Stimulated activated naive CD4-positive, alpha-beta T cell treated with Interleukin-2 at 50 U/mL for 16 hours (primary cell): ENCODE measurements around the gene NKX2-8.

Source experiments
- DNase-seq: peaks from one replicate; lab custom pipeline; 2025; lab: John Stamatoyannopoulos, UW

The NKX2-8 gene

DNA sequence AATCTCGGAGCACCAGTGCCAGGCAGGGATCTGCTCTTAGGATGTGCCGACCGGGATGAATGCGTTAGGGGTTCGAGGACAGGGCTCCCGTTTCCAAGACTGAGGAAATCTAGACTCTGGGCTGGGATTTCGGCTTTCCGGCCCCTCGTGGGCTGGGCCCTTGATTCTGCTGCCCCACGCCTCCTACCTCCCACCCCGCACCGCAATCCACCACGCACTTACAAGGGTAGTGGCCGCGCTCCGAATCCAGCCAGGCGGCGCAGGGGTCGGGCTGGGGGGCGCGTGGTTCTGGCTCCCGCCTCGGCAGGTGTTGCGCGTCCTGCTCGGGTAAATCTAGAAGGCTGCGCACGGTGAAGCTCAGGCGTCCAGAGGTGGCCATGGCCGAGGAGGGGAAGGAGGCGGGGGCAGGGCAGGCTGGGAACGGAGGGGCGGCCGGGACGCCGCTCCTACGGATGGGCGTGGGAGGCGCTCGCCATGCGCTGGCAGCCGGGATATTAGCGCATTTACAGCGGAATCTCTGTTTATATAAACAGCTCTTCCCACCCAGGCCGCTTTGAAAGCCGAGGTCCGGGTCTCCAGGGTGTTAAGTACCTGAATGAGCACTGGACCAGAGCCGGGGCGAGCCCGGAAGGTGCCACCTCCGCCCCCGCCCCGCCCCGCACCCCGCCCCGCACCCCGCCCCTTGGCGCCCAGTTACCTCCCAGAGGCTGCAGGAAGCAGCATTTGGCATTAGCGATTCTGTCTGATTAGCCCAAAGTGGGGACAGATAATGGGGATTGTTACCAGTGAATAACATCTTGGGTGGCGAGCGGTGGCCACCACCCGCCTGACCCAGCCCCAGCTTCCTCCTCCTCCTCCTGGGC is at the start of gene NKX2-8:
Gene NKX2-8, minus strand, starts transcription at position 604 of the 863 bp plus-strand sequence. Its CDS starts 225 bp downstream, at position 379.
- no peak for DNase-seq

DNA sequence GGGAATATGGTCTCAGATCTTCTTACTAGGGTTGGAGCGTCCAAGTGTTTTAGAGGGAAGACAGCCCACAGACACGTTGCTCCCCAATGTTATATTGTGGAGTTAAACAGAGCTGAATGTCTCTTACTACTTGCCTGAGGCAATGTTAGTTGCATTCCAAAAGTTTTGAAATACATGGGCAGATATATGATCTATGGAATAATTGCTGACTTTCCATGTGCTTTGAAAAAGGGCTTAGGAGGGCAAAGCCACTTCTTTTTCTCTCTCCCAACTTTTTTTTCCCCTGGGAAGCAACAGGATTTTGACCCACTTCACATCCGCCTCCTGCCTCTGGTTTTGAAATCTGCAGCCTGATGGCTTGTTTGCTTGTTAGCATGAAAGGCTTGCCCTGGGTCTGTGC is 45.6 kb upstream of the NKX2-8 start:
- DNase-seq, result no peak

DNA sequence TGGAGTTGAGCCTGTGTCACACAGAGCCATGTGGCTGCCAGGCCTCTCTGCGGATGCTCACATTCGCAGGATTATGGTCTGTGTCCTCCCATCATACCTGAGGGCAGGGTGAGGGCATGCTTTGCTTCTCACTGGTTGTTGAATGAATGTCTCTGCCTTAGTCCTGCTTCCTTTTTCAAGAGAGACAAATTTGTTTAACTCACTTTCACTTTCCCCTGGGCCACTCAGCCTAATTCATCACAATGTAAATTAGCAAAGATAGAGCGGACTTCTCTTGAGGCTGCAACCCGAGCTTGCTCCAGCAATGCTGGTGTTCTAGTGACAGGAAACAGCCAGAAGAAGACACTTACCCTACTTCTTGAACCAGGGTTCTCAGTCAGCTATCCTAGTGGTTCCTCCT is 43.7 kb upstream of the NKX2-8 start:
- DNase-seq, result no peak

DNA sequence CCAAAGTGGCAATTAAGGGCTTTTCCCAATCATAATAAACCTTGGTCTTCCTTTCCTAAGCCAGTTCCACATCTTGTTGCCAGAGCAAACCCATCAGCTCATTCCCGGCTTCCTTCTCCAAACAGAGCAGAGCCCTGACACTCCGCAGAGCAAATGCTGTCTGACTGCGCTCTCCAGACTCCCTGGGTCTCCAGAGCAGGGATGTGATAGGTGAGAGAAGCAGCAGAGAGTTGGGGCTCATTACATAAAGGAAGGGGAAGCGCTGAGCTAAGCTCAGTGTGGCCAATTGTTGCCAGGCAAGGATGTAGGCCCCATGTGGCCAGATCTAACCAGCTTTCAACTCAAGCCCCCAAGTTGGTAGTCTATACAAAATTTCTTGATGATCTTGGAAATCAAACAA is 43.0 kb upstream of the NKX2-8 start:
- no peak for DNase-seq

DNA sequence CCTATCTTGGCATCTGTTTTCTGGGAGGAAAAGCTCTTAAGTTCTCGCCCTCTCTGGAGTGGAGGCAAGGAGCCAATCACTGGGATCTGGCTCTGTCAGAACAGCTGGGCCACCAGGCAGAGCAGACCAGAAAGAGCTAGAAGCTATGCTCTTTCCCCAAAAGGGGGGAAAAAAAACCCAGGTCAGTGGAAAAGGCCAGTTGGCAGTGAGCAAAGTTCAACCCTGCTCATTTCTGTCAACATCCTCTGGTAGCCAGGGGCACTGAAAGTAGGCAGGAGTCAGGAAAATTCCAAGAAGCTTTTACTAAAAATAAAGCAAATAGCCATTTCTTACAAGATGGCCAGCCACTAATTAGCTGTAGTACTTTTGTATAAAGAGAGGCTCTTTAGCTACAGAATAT is 42.6 kb upstream of the NKX2-8 start:
- DNase-seq, result no peak

DNA sequence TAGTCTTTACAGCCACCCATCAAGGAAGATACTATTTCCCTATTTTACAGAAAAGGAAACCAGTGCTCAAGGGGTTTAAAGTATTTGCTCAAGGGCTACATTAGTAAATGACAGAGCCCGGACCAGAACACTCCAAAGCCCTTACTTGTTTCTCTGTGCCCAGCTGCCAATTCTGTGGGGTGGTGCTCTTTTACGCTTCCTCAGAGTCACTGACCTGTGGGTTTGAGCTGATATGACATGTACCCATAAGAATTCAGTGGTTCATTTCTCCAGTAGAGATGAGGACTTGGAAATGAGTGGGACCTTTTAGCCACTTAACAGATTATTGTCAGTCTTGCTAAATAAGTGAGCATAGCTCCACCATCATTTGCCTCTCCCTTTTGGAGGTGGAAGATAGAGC is 37.4 kb upstream of the NKX2-8 start:
- DNase-seq, result no peak

DNA sequence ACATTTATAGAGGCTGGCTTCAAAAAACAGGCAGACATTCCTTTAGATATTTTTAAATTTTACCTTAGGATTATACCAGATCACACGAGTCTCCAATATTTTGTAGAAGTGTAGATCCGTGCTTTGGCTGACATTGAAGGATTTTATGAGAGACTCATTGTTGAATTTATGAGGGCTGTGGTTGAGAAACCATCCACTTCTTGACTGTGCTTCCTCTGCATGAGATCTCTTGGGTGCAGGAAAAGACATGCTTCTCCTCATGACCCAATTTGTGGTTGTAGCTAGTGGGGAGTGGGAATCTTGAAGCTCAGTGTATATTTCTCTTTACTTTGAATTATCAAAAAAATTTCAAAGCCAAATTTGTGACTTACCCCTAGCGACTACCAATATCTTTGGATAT is 36.7 kb upstream of the NKX2-8 start:
- no peak for DNase-seq

DNA sequence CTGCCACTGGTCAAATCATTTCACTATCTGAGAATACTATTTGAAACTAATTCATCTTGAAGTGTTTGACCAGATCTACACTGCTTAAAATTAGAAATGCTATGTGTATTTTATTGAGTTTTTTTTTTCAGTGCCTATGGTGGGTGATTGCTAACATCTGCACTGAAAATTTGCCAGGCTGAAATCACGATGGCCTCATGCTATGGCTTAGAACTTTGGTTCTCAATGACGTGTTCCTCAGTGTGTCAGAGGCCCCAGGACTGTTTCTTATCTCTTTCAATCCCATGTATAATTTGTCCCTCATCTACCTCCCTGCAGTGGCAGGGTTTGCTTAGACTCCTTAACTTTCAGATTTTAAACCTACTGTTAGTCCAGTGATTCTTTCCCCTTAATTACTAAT is 36.2 kb upstream of the NKX2-8 start:
- no peak for DNase-seq

DNA sequence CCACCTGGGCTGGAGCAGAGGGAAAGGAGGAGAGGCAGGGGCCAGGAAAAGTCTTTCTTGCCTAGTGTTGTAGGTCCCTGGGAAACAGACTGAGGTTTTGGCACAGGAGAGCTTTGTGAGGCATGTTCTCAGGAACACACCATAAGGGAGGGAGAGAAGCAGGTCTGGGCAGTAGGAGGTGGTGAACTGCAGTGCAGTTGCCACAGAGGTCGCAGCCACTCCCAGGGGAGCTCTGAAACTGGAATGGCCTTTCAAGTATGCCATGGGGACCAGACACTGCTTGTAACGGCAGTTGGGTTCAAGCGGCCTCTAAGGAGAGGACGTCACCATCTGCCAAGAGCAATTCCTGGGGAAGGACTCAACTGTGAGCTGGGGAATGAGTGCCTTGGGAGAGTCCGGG is 35.4 kb upstream of the NKX2-8 start:
- no peak for DNase-seq

DNA sequence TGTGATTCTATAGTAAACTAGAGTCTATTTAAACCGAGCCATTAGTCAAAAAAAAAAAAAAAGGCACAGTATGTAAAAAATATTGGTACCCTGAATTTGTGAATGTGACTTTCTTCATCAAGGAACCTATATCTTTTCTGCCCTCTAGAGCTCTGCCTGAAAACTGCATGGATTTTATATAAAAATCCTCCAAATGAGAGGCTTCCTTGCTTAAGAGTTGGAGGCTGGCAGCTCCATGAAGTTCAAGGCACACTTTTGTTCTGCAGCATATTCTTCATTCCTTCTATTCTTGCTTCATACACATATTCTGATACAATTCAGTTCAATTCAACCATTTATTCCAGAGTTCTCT is 23.1 kb upstream of the NKX2-8 start:
- no peak for DNase-seq

DNA sequence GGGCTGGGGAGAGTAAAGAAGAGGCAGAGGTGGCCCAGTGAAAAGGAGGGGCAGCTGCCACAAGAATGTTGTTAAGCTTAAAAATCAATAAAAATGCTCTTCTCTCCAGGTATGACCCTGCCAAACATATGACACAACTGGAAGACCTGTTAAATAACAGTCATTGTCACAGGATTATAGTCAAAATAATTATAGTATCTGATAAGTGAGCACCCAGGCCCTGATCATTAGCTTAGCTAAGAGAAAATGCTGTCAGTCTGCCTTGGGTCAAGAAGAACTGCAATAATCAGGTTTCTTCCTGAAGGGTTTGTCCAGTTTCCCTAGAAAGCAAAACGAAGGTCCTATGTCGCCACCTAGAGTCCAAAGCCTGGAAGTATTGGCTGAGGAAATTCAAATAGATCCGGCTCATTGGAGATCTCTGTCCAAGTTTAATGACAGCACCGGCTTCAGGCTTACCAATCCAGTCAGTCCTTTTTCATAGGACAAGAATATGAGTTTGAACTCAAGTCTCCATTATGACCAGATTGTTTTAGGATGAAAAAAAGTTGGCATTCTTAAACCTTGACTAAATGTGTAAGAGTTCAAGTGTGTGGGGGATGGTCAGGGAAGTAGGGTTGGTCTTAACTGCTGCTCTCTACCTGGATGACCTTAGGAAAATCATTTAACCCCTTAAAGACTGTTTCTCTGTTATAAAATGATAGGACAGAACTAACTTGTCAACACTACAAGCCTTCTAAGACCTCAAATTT is 22.5 kb upstream of the NKX2-8 start:
- no peak for DNase-seq

DNA sequence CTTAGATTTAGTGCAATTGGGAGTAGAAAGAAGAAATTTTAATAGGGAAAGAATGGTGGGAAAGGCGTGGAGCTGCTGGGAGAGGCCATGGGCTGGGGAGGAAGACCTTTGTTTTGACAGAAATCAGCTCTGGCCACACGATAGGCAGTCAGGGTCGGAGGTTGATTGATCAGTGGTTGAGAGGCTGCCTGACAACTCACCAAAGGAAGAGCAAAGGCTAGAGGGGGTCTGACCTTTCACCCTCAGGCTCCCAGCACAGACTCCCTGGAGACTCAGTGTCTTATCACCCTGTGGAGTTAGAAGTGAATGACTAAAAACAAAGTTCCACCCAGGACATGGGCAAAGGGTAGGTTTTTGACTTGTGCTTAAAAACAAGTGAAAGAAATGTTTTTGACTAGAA is 18.0 kb upstream of the NKX2-8 start:
- no peak for DNase-seq

DNA sequence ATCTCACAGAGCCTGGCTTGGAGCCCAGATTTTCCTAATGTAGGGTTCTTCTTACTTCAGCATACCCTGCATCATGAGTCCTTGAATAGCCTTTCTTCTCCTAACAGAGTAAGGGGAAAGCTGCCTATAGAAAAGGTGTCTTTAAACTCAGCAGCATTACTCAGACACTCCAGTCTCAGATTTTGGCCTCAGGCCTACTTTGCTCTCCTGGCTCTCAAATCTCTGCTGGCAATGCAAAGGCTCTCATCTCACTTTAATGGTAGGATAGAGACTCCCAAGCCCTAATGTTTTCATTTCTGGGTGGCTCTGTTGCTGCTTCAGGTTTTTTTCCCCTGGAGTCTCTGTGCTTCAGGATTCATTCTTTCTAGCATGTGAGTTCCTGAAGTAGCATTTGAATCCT is 9.1 kb upstream of the NKX2-8 start:
- DNase-seq, result no peak

DNA sequence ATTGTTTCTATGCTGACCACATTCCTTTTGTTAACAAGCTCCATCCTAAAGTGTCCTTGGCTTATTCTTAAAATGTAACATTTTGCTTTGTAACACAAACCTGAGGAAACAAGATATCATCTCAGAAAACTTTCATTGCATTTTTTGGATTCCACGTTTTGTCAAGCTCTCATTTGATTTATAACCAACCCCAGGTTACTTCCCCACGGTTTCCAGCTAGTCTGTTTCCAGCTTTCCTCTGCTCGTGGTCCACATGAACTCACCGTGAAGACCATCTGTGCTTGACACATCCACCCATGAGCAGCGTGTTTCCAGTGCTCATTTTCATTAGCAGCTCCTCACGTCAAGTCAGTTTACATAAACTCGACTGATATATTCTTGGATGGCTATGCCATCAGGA is 6.4 kb upstream of the NKX2-8 start:
- DNase-seq, result no peak

DNA sequence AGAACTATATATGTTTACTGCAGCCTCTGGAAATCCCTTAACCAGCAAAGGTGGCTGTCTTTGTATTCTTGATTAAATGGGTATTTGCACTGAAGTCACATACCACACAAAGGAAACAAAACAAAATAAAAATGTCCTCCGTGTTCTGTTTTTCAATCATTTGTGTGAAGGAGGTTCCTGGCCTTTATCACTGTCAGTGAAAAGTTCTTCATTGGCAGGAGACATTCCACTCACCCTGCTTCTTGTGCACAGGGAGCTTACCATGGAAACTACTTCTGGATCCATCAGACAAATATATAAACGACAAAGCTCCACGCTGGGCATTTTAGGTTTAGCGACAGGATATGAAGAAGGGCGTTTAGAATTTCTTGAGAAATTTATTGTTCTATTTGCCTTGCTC is 5.7 kb upstream of the NKX2-8 start:
- no peak for DNase-seq

DNA sequence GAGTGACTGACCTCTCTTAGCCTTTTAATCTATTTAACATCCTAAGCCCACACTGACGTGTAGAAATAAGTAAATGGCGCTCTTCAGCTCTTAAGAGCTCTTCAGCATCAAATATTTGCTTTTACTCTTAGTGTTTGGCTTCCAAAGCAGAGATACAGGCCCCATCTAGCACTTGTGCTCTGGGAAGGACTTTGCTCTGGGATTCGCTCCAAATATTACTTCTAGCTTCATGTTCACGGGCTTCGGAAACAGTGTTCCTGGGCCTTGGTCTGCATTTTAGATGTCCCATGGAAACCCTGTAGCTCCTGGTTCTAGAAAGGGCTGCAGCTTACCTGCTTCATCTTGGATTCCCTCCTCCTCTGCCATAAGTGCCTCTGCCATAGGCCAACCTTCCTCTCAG is 2.7 kb upstream of the NKX2-8 start:
- no peak for DNase-seq

DNA sequence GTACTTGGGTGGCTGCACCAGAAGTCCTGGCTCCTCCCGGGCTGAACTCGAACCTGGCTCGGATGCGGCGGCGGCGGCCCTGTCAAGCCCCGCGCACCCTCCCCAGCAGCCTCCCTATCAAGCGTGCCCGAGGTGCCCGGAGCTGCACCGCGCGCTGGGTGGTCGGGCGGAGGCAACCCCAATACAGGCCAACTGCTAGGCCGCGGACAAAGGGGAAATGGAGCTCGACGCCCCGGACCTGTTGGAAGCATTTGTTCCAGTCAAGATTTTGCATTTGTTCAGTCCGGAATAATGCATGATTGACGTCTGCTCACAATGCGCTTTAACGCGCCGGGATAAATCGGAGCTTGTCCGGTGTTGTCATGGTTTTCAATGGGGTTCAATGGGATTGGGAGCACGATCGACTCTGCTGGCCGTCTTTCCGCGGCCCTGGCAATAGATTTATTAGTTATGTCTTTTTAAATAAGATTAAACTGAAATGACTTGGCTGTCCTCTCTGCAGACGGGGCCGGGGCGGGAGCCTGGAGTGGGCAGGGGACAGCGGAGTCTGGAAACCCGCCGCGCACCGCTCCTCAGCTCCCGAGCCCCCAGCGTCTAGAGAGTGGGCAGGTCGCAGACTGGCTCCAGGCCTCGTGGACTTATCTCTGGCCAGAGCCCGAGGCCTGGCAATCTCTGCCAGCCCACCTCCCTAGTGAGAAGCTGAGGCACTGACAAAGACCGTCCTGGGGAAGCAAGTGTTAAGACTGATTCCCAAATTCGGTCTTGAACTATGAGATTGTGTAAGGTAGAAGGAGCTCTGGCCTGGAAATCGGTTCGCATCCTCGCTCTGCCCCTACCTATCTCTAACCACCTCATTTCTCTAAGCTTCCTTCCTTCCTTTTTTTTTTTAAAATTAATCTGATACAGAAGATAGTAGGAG is 1.7 kb upstream of the NKX2-8 start:
- DNase-seq, result no peak

DNA sequence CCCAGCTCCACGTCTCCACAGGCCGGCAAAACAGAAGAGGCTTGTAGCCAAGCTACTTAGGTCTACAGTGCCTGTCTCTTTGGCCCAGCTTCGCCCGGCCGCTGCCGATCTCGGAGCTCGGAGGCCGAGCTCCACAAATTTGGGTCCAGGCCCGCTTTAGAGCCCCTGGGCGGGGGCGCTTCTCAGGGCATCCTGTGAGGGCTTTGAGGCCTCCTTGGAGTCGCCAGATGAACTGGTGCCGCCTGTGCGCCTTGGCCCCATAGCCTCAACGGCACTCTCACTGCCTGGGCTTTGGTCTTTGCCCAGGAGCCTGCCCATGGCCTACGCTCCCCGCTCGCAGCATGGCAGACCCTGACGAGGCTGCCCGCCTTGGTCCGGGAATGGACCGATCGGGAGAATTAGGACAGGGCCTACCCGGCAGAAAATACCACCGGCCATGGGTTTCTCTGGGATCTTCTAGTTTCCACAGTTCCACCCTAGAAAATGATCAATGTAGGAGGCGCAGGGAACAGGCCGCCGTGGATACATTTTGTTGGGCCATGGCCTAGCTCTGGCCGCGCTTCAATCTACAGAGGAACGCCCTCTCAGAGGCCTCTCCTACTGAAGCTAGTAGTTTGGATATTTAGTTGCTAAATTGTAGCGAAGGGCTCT is 953 bp upstream of the NKX2-8 start:
- DNase-seq, result no peak

DNA sequence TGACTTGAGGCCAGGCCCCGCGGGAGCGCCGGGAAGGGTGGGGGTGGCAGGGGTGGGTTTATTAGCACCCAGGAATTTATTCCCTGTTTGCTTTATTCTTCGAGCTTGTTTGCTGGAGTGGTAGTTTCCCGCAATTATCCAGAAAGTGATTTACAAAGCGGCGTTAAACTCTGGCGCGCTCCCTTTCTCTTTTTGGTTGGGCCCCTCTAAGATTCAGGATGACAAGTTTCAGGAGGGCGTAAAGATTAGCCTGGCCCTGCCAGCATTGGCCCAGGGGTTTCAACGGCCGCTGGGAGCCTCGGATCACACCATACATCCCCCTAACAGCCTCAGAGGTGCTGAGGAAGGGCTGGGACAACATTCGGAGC is 444 bp upstream of the NKX2-8 start:
- DNase-seq, result no peak

DNA sequence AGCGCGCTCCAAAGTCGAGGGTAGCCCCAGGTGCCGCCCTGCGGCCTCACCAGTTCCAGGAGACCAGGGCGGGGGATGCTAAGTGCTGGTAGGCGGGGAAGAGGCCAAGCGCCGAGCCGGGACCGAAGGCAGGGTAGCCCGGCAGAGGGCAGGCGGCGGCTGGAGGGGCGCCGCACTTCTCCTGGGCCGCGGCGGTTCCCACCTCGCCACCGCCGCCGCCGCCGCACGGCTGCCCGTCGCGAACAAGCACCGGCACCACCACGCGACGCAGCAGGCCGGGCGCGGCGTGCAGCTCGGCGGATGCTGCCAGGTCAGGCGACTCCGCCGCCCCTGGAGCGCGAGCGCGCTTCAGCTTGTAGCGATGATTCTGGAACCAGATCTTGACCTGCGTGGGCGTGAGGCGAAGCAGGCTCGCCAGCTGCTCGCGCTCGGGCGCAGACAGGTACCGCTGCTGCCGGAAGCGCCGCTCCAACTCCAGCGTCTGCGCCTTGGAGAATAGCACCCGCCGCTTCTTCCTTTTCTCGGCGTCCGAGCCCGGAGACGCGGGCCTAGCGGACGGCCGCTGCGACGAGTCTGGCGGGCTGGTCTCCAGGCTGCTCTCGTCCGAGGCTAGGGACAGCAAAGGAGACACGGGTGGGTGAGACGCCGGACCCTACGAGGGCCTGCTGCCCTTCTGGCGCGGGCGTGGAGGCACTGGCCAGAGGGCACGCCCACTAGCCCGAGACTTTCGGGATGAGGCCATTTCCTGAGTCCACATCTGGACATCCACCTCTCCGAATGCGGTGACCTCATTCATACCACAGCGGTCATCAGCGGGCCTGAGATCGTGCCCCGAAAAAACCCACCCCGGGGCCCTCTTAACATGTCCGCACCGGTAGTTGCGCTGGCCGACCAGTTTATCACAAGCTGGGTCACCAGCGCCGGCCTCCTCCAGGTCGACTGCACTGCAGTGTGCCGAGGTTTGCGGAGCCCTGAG is 1.3 kb downstream of the NKX2-8 start:
- no peak for DNase-seq
